Esophagus squamous epithelium (tissue), 5 donors: ENCODE data around the gene RCC2. TPM values are rescaled to one million over a fixed set of nuclear protein-coding genes. Genes with fewer than 3 reads are reported as not detected.
A peak's percentile ranks its signal among the peaks of the same experiment; 100 is the strongest.

Source experiments
- DNase-seq: peaks from one replicate; lab custom pipeline; 2025; lab: John Stamatoyannopoulos, UW
- H3K27ac ChIP-seq, 4 donors: fragments of 200-600 bp; sonication (generic); one replicate each; pipeline ENCODE4 v1.5.1; 2016 to 2019; ENCODE audit warnings: mild to moderate bottlenecking in 1 of 4
- H3K27me3 ChIP-seq, 4 donors: fragments of 200-600 bp; sonication (generic); 1 replicate in 3 of 4; 2 replicates in 1 of 4; pipeline versions ENCODE4 v1.5.1 to v1.6.0; 2017 to 2021; ENCODE audit warnings: antibody characterized with exemption in 1 of 4
- H3K36me3 ChIP-seq, 3 donors: fragments of 200-600 bp; sonication (generic); one replicate each; pipeline ENCODE4 v1.5.1; 2016 to 2019
- H3K4me1 ChIP-seq, 3 donors: fragments of 200-600 bp; sonication (generic); one replicate each; pipeline ENCODE4 v1.5.1; 2017 to 2019
- H3K4me3 ChIP-seq, 4 donors: fragments of 200-600 bp; sonication (generic); 1 replicate in 3 of 4; 2 replicates in 1 of 4; pipeline ENCODE4 v1.5.1; 2016 to 2019; ENCODE audit warnings: mild to moderate bottlenecking in 2 of 4, moderate library complexity in 1 of 4
- H3K9me3 ChIP-seq, 3 donors: fragments of 200-600 bp; sonication (generic); one replicate each; pipeline ENCODE4 v1.5.1; 2016 to 2019
- CTCF ChIP-seq, 6 experiments: fragments of 450-650 bp in 4 of 6; fragments of 200-600 bp in 2 of 6; sonication (generic) in 2 of 6; IDR thresholded peaks; one replicate each; pipeline ENCODE4 v1.5.1; 2016 to 2019; ENCODE audit warnings: antibody characterized with exemption in 6 of 6, mild to moderate bottlenecking in 4 of 6, moderate library complexity in 4 of 6
- POLR2A ChIP-seq, 4 donors: fragments of 450-650 bp; IDR thresholded peaks; one replicate each; pipeline ENCODE4 v1.6.1; 2017; ENCODE audit warnings: antibody characterized with exemption in 4 of 4, mild to moderate bottlenecking in 4 of 4, moderate library complexity in 3 of 4
- WGBS, 2 donors: methylation state at CpG; one replicate each; pipeline ENCODE4 v1.1.5; 2018; 5-methylcytosine and 5-hydroxymethylcytosine counted together
- intact Hi-C: fragments of 100-400 bp; cut with DNase I; formaldehyde crosslinking; loops from one replicate; pipeline ENCODE4 v1.15.0; 2022
- total RNA-seq, 4 donors: library from RNA; depleted of rRNA; stranded (reverse); fragments of >200 nt; gene quantifications; one replicate each; pipeline ENCODE4 v1.1.0, GENCODE V29; 2016
- donor health status: DM: yes; HTN: yes; CAD: no.

The RCC2 gene
- total RNA-seq, 4 donors from 2014 or later, result 51.3 to 81.3 (median 53.6) TPM

- 63 to 77% methylated on average over 4 to 5 of the region's 6 CpGs for WGBS, 2 donors
- TF ChIP-seq CTCF (IDR thresholded peaks at IDR 0.05), result no peak
- no peak for TF ChIP-seq POLR2A (IDR thresholded peaks at IDR 0.05)
- intact Hi-C loops, result no loop called here
- Histone ChIP-seq H3K4me3 (no peak overlapping the region), H3K27me3 (peaks cover 0 to 20% (median 0%) of the 10 kb centered on the region in 4 donors), H3K27ac (no peak overlapping the region), H3K4me1 (peaks cover 0 to 20% (median 0%) of the 10 kb centered on the region in 3 donors), H3K36me3 (no peaks in the 10 kb centered on the region), H3K9me3 (no peaks in the 10 kb centered on the region)
- DNase-seq, result no peak
These were observed 26.9 kb upstream of the RCC2 start for GRCh38 chr1:17466359-17466758.

DNA sequence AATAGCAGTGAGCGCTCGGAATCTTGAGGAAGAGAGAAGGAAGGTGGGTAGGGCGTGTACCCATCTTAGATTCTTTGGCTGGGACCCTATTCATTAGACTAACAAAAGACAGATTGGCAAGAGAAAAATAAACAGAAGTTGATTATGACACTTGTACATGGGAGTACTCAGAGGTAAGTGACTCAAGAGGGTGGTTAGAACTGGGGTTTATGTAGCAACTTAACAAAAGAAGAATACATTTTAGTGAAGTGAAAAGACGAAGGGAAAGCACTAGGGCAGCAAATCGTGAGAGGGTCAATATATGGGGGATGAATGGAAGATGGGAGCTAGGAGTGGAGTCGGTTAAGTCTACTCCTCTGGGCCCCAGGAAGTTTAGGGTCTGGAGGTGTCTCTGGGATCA lies 25.8 kb upstream of the RCC2 start:
- Histone ChIP-seq H3K27ac (peak overlapping the region in 2 of 4 donors; percentile 10 to 85), H3K4me1 (peaks cover 0 to 31% (median 0%) of the 10 kb centered on the region in 3 donors), H3K27me3 (peaks cover 0 to 21% (median 0%) of the 10 kb centered on the region in 4 donors), H3K36me3 (no peaks in the 10 kb centered on the region), H3K4me3 (no peak overlapping the region), H3K9me3 (no peaks in the 10 kb centered on the region)
- DNase-seq, result no peak
- TF ChIP-seq CTCF (IDR thresholded peaks at IDR 0.05) (no peak), POLR2A (IDR thresholded peaks at IDR 0.05) (no peak)
- intact Hi-C loops, result no loop called here
- WGBS, 2 donors, result 41 to 59% methylated on average over 6 of the region's 6 CpGs

GRCh38 chr1:17463991-17464390 lies 24.5 kb upstream of the RCC2 start:
- H3K4me3 ChIP-seq, result no peak overlapping the region
- H3K27me3 ChIP-seq, result peaks cover 0 to 23% (median 0%) of the 10 kb centered on the region in 4 donors
- H3K9me3 ChIP-seq, result no peaks in the 10 kb centered on the region
- no peaks in the 10 kb centered on the region for H3K36me3 ChIP-seq
- no peak for DNase-seq
- intact Hi-C loops, result no loop called here
- peak overlapping the region in 1 of 4 donors; percentile 6 for H3K27ac ChIP-seq
- no peak for TF ChIP-seq POLR2A (IDR thresholded peaks at IDR 0.05)
- no peak for TF ChIP-seq CTCF (IDR thresholded peaks at IDR 0.05)
- peaks cover 0 to 39% (median 0%) of the 10 kb centered on the region in 3 donors for H3K4me1 ChIP-seq

- H3K4me1 ChIP-seq, result peaks cover 0 to 39% (median 0%) of the 10 kb centered on the region in 3 donors
- TF ChIP-seq POLR2A (IDR thresholded peaks at IDR 0.05), result no peak
- TF ChIP-seq CTCF (IDR thresholded peaks at IDR 0.05), result no peak
- intact Hi-C loops, result no loop called here
These were observed 23.2 kb upstream of the RCC2 start for GRCh38 chr1:17462669-17463068.

DNA sequence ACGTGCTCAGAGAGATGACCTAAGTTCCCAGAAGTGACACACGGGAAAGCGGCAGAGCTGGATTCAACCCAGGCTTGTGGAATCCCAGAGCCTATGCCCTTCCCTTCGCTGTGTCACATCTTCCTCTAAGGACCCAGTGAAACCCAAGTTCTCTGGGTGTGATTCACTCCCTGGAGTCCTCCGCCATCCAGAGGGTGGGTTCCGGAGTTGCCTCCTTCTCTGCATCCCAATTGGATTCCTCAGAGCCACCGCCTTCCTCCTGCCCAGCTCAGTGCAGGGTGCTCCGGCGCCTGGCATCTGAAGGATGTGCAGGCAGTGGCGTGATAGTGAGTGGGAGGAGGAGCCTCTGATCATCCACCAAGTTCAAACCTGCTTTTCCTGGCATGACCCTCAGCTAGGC lies 20.7 kb upstream of the RCC2 start:
- Histone ChIP-seq H3K27ac (peak overlapping the region; percentile 65 to 95 (median 80)), H3K4me1 (peaks cover 0 to 27% (median 0%) of the 10 kb centered on the region in 3 donors), H3K27me3 (peaks cover 0 to 12% (median 0%) of the 10 kb centered on the region in 4 donors), H3K4me3 (peak overlapping the region in 1 of 4 donors; percentile 21), H3K36me3 (no peaks in the 10 kb centered on the region), H3K9me3 (no peaks in the 10 kb centered on the region)
- 37 to 59% methylated on average over 5 of the region's 10 CpGs for WGBS, 2 donors
- TF ChIP-seq CTCF (IDR thresholded peaks at IDR 0.05), result no peak
- no peak for TF ChIP-seq POLR2A (IDR thresholded peaks at IDR 0.05)
- DNase-seq, result no peak
- intact Hi-C loops, result no loop called here

More at GRCh38 chr1:17462669-17463068, 23.2 kb upstream of the RCC2 start:
- WGBS, 2 donors, result 68 to 78% methylated on average over 5 of the region's 5 CpGs
- Histone ChIP-seq H3K27me3 (peaks cover 0 to 12% (median 0%) of the 10 kb centered on the region in 4 donors), H3K4me3 (no peak overlapping the region), H3K27ac (no peak overlapping the region), H3K36me3 (no peaks in the 10 kb centered on the region), H3K9me3 (no peaks in the 10 kb centered on the region)
- no peak for DNase-seq
